ENCODE results near the gene CBFA2T3.

Gene CBFA2T3

GRCh38 chr16:88979353-88980015 lies 2.5 kb upstream of the CBFA2T3 start:
- H3K4me3 ChIP-seq (ENCODE audit: control insufficient read depth, low read depth, low read length), result no peak overlapping the region
- no peak for DNase-seq (ENCODE audit: low read depth)
- TF ChIP-seq, protein P1, sequence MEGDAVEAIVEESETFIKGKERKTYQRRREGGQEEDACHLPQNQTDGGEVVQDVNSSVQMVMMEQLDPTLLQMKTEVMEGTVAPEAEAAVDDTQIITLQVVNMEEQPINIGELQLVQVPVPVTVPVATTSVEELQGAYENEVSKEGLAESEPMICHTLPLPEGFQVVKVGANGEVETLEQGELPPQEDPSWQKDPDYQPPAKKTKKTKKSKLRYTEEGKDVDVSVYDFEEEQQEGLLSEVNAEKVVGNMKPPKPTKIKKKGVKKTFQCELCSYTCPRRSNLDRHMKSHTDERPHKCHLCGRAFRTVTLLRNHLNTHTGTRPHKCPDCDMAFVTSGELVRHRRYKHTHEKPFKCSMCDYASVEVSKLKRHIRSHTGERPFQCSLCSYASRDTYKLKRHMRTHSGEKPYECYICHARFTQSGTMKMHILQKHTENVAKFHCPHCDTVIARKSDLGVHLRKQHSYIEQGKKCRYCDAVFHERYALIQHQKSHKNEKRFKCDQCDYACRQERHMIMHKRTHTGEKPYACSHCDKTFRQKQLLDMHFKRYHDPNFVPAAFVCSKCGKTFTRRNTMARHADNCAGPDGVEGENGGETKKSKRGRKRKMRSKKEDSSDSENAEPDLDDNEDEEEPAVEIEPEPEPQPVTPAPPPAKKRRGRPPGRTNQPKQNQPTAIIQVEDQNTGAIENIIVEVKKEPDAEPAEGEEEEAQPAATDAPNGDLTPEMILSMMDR (IDR thresholded peaks at IDR 0.05; ENCODE audit: control insufficient read depth, insufficient read depth, low read depth, low read length, missing control alignments), result no peak

GRCh38 chr16:88978608-88979346 lies 1.8 kb upstream of the CBFA2T3 start:
- no peak overlapping the region for H3K4me3 ChIP-seq (ENCODE audit: control insufficient read depth, low read depth, low read length)
- DNase-seq (ENCODE audit: low read depth), result no peak
- TF ChIP-seq, protein P1 (IDR thresholded peaks at IDR 0.05; ENCODE audit: control insufficient read depth, insufficient read depth, low read depth, low read length, missing control alignments), result no peak

- no peak overlapping the region for H3K4me3 ChIP-seq (ENCODE audit: control insufficient read depth, low read depth, low read length)
- DNase-seq (ENCODE audit: low read depth), result no peak
- TF ChIP-seq, protein P1 (IDR thresholded peaks at IDR 0.05; ENCODE audit: control insufficient read depth, insufficient read depth, low read depth, low read length, missing control alignments), result no peak
Measured at GRCh38 chr16:88977812-88978607, 1.0 kb upstream of the CBFA2T3 start.

DNA sequence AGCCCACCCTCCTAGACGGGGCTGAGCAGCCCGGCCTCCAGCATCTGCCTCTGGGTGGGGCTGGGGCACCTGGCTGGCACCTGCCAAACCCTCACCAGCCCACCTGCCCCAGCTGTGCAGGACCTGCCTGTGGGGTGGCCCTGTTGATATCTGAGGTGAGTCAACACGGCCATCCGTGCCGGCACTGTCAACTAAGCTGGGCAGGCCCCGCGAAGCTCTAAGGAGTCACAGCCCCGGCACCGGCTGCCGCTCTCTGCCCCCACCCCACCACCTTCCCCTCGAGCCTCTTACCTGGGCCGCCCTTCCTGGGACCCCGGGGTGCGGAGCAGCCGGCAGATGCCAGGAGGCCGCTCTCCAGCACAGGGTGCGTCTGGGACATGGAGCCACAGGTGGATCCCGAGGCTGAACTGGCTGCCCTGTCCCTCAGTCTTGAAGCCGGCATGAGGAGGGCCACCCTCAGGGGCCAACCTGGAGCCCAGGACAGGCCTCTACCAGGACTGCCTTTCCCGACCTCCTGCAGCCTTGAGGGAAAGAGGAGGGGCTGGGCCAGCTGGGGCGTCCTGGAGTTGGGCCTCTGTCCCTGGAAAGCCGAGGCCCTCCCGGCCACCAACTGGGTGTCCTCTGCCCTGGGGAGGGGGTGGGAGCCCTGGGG lies 515 bp downstream of the CBFA2T3 start:
- DNase-seq (ENCODE audit: low read depth), result no peak
- no peak overlapping the region for H3K4me3 ChIP-seq (ENCODE audit: control insufficient read depth, low read depth, low read length)
- TF ChIP-seq, protein P1 (IDR thresholded peaks at IDR 0.05; ENCODE audit: control insufficient read depth, insufficient read depth, low read depth, low read length, missing control alignments), result no peak

DNA sequence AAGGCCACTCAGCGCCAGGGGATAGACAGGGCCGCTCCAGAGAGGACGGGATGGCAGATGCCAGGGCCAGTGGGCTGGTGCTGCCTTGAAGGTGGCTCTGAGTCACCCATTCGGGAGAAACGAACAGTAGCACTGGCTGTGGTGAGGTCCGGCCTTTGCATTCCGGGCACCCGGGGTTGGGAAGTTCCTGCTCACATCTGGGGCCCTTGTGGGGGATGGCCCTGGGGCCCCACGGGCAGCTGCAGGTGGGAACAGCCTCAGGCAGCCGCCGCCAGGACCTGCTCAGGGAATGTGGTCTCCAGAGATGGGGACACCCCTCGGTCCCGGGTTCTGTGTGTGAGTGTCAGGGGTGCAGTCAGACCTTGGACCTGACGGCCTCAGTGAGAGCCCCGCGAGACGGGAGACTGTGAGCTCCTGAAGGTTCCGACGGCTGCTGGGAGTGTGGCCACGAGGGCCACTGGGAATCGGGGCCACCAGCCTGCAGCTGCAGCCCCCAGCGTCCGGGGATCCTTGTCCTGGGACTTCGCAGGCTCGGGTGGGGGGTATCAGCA lies 1.4 kb downstream of the CBFA2T3 start:
- H3K4me3 ChIP-seq (ENCODE audit: control insufficient read depth, low read depth, low read length), result no peak overlapping the region
- TF ChIP-seq, protein P1 (IDR thresholded peaks at IDR 0.05; ENCODE audit: control insufficient read depth, insufficient read depth, low read depth, low read length, missing control alignments), result no peak
- no peak for DNase-seq (ENCODE audit: low read depth)

GRCh38 chr16:88974916-88975215 lies 2.1 kb downstream of the CBFA2T3 start:
- H3K4me3 ChIP-seq (ENCODE audit: control insufficient read depth, low read depth, low read length), result no peak overlapping the region
- DNase-seq (ENCODE audit: low read depth), result no peak
- TF ChIP-seq, protein P1 (IDR thresholded peaks at IDR 0.05; ENCODE audit: control insufficient read depth, insufficient read depth, low read depth, low read length, missing control alignments), result no peak
